ENCODE results near the gene PLEKHG5.
"Not testable (repeated sequence)": the region's sequence is repeated elsewhere in the genome, so short reads cannot be mapped to it uniquely, and the experiment has no call there.

DNA sequence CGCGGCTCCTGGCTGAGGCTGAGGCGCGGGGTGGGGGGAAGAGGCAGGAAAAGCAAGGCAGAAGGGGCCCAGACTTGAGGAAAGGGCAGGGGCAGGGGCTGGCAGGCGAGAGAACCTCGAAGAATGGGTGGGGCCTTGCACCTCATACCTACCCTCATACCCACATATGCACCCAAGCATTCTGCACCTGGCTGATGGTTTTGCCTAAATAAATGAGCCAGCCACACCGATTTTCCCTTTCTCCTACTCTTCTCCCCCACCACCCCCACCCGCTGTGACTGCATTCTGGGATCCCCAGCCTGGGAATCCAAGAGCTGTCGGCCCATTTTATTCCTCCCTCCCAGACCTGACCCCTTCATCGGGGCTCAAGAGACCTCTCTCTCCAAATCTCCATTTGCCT lies 41.0 kb downstream of the PLEKHG5 start:
- TF ChIP-seq, protein P1, sequence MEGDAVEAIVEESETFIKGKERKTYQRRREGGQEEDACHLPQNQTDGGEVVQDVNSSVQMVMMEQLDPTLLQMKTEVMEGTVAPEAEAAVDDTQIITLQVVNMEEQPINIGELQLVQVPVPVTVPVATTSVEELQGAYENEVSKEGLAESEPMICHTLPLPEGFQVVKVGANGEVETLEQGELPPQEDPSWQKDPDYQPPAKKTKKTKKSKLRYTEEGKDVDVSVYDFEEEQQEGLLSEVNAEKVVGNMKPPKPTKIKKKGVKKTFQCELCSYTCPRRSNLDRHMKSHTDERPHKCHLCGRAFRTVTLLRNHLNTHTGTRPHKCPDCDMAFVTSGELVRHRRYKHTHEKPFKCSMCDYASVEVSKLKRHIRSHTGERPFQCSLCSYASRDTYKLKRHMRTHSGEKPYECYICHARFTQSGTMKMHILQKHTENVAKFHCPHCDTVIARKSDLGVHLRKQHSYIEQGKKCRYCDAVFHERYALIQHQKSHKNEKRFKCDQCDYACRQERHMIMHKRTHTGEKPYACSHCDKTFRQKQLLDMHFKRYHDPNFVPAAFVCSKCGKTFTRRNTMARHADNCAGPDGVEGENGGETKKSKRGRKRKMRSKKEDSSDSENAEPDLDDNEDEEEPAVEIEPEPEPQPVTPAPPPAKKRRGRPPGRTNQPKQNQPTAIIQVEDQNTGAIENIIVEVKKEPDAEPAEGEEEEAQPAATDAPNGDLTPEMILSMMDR (IDR thresholded peaks at IDR 0.05), result not testable (repeated sequence)
- TF ChIP-seq POLR2A (IDR thresholded peaks at IDR 0.05), result not testable (repeated sequence)
